HUDEP-2 (cell line): ENCODE data around the gene SPRED3.
"Not testable (repeated sequence)": the region's sequence is repeated elsewhere in the genome, so short reads cannot be mapped to it uniquely, and the experiment has no call there.

Experiments
- DNase-seq, 76 experiments: peaks; one replicate each; lab custom pipeline; 2025; ENCODE audit not compliant: unreplicated experiment in 76 of 76; lab: John Stamatoyannopoulos, UW

The SPRED3 gene, protein sequence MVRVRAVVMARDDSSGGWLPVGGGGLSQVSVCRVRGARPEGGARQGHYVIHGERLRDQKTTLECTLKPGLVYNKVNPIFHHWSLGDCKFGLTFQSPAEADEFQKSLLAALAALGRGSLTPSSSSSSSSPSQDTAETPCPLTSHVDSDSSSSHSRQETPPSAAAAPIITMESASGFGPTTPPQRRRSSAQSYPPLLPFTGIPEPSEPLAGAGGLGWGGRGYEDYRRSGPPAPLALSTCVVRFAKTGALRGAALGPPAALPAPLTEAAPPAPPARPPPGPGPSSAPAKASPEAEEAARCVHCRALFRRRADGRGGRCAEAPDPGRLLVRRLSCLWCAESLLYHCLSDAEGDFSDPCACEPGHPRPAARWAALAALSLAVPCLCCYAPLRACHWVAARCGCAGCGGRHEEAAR

DNA sequence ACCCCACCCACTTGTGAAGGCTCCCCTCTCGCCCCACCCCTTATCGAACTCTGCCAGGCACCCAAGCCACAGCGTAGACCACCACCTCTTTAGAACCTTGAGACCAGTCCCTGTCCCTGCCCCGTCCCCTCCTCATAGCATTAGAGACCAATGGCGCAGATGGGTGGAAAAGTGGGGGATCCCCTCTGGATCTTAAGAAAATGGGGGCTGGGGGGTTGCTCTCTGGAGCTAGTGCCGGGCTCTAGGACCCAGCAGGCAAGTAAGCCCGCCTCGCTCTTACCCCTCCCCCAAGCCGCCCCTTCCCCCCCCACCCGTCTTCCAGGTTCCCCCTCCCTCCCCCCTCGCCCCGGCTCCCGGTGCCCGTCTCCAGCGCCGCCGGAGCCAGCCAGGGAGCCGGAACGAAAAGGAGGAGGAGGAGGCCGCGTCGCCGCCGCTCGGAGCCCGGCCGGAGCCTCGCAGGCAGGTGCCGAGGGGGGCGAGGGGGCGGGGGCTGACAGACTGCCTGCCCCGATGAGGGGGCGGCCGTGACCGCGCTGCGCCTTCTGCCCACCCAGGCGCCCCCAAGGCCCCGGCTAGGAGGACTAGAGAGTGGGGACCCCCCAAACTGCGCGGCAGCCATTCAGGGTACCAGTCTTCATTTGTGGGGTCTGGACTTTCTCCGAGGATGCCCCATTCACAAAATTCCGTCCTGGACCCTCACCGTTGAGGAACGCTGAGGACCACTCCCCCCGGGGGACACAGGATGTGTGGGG lies at the start of gene SPRED3:
Gene SPRED3, plus strand, starts transcription at position 349 of the 752 bp plus-strand sequence. CDS start 1,606 bp downstream, outside the sequence.
- DNase-seq = no peak

DNA sequence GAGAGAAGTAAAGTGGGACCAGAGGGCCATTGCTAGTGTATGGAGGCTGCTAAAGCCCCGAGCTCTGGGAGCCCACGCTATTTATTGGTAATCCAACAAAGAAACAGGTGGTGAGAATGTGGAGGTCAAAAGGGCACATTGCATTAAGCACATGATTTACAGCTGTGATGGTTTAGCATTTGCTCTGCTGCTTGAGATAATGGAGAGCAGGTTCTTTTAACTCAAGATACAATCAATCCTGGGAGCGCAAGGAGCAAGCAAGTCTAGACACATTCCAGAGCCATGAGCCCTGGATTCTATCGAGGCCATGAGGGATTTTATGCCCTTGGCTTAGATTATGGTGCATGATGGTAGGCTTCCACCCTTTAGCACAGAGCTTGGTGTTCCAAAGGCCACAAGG lies 49.5 kb upstream of the SPRED3 start:
- not testable (repeated sequence) for DNase-seq

DNA sequence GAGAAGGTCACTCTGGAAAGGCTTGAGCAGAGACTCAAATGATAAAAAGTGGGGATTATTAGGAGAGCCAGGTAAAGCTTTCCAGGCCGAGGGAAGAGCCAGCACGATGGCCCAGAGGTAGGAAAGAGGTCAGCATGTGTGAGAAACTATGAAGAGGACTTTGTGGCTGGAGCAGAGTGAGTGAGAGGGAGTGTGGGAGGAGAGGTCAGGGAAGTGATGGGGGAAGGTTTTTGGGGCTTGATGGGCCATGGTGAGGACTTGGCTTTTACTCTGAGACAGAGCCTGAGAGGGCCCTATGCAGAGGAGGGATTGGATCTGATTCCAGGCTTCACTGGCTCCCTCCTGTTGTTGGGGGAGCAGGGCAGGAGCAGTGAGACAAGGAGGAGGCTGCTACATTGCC lies 47.6 kb upstream of the SPRED3 start:
- no peak for DNase-seq

DNA sequence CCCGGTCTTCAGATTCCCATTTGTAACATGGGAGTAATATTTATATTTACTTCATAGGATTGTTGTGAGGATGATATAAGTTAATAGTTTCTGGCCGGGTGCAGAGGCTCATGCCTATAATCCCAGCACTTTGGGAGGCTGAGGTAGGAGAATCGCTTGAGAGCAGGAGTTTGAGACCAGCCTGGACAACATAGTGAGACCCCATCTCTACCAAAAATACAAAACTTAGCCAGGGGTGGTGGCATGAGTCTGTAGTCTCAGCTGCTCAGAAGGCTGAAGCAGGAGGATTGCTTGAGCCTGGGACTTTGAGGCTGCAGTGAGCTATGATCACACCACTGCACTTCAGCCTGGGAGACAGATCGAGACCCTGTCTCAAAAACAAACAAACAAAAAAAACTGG lies 41.7 kb upstream of the SPRED3 start:
- no peak for DNase-seq

DNA sequence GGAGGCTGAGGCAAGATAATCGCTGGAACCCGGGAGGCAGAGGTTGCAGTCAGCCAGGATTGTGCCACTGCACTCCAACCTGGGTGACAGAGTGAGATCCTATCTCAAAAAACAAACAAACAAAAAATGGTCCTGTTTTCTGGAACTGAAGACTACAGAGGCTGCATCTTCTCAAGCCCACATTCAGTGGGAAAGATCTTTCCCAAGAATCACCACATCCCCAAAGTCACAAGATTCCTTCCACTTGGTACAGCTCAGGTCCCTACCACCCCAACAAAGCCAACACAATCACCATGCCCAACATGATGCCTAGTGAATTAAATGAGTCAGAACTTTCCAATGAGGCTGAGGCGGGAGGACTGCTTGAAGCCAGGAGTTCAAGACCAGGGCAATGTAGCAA lies 37.6 kb upstream of the SPRED3 start:
- DNase-seq = no peak

DNA sequence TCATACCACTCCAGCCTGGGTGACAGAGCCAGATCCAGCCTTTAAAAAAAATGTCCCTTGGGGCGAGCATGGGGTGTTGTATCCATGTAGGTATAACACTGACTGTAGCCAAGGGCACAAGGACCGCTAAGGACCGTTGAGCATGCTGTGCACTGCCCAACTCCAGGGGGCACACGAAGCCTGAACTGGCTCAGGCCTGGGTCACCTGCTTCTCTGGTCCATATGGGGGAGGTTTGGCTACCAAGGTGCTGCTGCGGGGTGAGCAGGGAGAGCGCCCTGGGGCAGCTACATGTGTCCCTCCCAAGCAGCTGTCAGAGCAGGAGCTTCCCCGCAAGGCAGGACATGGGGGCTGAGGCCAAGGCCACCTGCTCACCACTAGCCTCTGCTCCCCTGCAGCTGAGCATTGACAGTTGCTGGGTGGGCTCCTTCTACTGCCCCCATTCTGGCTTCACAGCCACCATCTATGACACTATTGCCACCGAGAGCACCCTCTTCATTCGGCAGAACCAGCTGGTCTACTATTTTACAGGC lies 36.6 kb upstream of the SPRED3 start:
- no peak for DNase-seq

DNA sequence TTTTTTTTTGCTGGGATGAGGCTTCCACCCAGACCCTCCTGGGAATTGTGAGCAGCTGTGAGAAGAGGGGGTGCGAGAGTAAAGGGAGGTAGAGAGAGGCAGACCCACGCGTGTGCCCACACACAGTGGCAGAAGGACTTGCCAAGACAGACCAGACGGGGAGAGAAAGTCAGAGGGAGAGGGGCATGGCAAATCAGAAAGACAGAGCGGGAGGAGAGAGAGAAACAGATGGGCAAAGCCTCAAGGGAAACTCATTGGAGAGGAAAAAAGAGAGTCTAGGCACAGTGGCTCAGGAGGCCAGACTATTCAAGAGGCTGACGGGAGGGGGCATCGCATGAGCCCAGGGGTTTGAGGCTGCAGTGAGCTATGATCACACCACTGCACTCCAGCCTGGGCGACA lies 35.9 kb upstream of the SPRED3 start:
- DNase-seq = no peak

DNA sequence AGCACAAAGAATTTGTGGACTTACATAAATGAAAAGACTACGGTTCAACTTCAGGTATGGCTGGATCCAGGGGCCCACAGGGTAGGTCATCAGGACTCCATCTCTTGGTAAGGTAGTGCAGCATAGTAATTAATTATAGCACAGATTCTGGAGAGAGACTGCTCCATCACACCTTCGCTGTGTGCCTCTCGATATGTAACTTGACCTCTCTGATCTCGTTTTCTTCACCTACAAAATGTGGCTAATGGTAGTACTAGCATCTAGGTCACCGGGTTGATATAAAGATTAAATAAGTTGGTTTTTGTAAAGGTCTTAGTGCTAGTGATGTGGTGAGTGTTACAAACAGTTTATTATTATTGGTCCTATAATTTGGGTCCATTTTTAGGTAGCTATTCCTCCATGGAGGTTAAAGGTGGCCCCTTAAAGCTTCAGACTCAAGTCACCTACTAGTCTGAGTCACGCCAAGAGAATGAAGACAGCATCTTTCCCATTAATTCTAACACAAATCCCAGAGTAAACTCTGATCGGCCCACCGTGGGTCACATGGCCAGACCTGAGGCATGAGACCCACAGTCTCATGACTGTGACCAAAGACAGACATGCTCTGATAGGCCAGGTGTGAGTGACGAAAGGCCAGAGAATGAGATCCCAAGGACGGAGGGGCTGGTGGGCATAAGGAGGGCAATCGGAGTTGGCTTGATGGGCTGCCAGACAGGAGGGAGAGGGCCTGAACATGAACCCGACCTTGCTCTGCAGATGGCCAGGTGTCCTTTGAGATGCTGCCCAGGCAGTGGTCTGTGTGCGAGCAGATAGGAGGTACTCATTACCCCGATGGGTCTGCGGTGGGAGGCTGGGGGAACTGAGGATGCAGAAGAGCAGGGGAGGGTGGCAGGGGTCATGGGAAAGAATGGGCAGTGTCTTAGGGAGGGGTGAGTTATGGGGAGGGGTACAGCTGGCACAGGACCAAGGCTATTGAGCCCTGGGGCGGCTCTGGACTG lies 32.5 kb upstream of the SPRED3 start:
- DNase-seq = no peak

DNA sequence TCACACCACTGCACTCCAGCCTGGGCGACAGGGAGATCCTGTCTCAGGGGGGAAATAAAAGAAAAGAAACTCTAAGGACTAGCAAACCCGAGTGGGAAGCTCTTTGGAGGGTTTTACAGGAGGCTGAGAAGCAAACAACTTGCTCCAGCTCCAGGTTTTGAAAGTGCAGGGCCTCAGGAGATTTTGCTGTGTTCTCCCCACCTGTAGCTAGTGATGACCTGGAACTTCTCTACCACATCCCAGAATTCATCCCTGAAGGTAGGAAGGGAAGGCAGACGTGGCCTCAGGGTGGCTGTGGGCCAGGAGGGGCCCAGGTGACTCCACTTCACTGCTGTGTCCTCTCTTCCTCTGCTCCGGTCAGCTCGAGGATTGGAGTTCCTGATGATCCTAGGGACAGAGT lies 30.4 kb upstream of the SPRED3 start:
- no peak for DNase-seq

DNA sequence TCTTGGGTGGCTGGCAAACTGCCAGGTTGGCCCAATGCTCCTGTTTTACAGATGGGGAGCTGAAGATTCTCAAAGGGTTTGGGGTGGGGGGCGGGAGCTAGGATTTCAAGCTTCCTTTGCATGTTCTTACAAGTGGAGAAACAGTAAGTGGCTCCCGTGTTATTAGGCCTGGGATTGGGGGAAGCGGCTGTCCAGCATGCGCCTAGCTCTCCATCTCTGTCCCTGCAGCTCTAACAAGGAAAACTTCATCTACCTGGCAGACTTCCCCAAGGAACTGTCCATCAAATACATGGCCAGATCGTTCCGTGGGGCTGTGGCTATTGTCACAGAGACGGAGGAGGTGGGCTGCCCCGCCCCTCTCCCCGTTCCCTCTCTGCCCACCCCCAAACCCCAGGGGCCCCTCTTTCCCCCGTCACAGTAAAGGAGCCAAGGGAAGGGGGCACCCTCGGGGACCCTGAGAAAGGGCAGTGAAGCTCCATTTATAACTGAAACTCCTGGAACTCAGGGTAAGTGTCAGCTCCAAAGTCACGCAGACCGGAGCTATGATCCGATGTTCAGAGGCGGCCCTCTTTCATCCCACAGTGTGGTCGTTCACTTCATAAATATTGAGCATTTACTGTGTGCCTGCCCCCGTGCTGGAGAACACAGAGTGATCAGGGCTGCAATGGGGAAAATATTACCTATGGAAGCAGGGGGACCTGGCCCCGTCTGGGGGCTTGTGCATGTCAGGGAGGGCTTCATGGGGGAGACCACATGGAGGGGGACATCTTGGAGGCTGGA lies 29.1 kb upstream of the SPRED3 start:
- DNase-seq = no peak

DNA sequence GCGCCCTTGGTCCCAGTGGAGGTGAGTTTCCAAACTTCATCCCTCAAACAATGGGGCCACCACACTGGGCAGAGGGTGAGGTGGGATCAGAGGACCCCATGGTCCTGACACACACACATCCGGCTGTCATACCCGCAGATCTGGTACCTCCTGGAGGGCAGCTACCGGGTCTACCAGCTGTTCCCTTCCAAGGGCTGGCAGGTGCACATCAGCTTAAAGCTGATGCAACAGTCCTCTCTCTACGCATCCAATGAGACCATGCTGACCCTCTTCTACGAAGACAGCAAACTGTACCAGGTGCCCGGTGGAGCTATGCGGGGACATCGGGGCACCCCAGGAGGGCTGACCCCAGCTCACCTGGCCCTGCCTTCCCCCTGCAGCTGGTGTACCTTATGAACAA lies 28.1 kb upstream of the SPRED3 start:
- peak in 1 of 76 experiments; percentile 8 for DNase-seq

DNA sequence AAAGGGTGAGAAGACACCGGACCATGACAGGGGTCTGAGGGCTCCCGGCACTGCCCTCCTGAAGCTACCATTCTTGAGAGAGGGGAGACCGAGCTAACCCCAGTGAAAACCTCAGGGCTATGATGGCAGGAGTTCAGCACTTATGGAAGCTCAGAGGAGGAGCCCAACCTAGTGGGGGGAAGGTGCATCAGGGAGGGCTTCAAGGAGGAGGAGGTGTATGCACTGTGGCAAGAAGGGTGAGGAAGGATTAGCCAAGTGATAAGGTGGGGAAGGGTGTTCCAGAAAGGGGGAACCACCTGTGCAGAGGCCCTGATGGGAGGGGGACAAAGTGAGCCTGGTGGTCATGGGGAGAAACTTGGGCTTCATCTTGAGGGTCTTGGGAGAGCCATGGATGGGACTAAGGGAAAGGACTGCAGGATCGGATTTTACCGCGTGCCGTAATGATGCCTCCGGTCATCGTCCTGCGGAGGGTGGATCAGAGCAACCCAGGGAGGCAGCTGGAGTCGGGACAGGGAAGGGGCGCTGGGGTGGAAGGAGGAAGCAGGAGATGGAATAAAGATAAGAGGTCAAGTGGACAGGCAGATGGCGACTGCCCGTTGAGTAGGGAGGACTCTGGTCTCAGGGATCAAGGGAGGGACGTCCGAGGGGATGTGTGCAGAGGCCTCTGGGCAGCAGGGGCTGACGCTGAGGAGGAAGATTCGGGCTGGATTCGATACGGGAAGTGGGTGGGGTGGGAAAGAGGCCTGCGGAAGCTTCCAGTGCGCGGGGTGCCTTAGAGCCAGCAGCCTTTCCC lies 27.5 kb upstream of the SPRED3 start:
- DNase-seq = no peak

DNA sequence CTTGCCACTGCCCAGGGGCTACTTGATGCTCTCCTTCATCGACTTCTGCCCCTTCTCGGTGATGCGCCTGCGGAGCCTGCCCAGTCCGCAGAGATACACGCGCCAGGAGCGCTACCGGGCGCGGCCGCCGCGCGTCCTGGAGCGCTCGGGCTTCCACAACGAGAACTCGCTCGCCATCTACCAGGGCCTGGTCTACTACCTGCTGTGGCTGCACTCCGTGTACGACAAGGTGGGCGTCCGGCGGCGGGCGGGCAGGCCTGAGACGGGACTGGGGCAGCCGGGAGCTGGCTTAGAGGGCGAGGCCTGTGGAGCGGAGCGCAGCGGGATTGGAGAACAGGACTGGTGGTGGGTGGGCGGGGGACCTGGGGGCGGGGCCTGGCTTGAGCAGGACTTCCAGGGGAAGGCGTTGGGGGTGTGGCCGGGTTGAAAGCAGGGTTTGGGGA lies 26.8 kb upstream of the SPRED3 start:
- peak in 66 of 76 experiments; percentile 28 to 90 (median 73) for DNase-seq

DNA sequence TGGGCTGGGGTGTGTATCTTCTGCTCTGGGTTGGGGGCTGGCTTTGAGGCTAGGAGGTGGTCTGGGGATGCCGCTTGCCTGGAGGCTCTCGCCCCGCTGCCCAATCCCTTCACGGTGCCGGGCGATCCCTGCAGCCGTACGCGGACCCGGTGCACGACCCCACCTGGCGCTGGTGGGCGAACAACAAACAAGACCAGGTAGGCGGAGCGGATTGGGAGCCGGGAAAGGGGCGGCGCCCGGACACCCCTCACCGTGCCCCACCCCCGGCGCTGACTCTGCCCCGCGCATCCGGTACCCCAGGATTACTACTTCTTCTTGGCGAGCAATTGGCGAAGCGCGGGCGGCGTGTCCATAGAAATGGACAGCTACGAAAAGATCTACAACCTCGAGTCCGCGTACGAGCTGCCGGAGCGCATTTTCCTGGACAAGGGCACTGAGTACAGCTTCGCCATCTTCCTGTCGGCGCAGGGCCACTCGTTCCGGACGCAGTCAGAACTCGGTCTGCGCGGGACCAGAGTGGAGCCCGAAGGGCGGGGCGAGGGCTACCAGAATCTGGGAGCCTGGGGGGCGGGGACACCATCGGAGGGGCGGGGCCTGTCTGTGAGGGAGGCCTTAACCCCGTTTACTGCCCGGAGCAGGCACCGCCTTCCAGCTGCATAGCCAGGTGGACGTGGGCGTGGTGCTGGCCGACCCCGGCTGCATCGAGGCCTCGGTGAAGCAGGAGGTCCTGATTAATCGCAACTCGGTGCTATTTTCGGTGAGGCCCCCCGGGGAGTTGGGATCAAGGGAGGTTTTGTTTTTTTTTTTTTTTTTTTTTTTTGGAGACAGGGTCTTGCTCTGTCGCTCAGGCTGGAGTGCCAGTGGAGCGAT lies 26.2 kb upstream of the SPRED3 start:
- peak in 69 of 76 experiments; percentile 21 to 97 (median 76) for DNase-seq

DNA sequence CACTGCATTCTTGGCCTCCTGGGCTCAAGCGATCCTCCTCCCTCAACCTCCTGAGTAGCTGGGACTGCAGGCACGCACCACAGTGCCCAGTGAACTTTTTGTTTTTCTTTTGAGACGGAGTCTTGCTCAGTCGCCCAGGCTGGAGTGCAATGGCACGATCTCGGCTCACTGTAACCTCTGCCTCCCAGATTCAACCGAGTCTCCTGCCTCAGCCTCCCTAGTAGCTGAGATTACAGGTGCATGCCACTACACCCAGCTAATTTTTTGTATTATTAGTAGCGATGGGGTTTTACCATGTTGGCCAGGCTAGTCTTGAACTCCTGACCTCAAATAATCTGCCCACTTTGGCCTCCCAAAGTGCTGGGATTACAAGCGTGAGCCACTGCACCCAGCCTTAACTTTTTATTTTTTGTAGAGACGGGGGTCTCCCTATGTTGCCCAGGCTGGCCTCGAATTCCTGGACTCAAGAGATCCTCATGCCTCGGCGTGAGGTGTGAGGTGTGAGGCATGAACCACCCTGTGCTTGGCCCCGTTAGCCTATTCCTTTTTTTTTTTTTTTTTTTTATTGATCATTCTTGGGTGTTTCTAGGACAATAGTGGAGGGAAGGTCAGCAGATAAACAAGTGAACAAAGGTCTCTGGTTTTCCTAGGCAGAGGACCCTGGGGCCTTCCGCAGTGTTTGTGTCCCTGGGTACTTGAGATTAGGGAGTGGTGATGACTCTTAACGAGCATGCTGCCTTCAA lies 25.4 kb upstream of the SPRED3 start:
- not testable (repeated sequence) for DNase-seq

DNA sequence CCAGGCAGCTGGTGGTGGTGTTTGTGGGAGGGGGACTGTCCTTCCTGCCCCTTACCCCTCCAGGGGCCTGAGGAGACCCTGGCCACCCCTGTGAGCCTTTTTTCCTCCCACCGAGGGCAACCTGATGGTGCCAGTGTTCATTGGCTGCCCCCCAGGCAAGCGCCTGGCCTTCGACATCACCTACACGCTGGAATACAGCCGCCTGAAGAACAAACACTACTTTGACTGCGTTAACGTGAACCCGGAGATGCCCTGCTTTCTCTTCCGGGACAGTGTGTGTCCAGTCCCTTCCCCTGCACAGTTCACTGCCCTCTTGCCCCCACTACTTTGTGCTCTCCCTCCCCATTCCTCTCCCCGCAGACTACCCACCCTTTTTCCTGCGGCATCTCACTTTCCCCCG lies 21.5 kb upstream of the SPRED3 start:
- no peak for DNase-seq

DNA sequence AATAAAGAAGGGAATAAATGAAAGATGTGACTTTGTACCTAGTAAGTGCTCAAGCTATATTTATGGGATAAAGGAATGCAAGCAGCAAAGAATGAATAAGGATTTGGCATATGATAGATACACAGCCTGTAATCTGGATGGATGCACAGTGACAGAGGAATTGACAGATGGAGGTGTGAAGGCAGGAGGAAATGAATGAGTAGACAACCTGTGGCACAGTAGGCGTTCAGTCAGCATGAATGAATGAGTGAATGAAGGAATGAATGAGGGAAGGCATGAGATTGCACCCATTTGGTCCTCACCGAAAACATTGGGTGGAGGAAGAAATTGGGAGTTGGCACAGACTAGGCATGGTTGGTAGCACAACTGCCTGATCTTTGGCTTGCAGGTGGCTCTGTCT lies 18.9 kb upstream of the SPRED3 start:
- DNase-seq = no peak
